Activated naive CD4-positive, alpha-beta T cell treated with anti-CD3 and anti-CD28 coated beads, Interleukin-2, amount 10 ng/mL, durations not matched to agents 7 days and 5 days (primary cell): Measurements from ENCODE around the gene RPS26.

ENCODE experiments used
- CTCF ChIA-PET: fragments of 350-600 bp; sonication (Branson Sonifier 250); formaldehyde crosslinking; loops from one replicate; lab custom pipeline; 2021; ENCODE audit warnings: antibody characterized with exemption; lab: Charles Lee
- DNase-seq: peaks from one replicate; pipeline ENCODE4 v3.0.0-alpha.2; 2020
- H3K27ac Mint-ChIP-seq: one replicate; pipeline ENCODE4 v1.8.0; 2021; ENCODE audit warnings: mild to moderate bottlenecking, moderate library complexity, mixed read lengths
- H3K27me3 Mint-ChIP-seq: one replicate; pipeline ENCODE4 v1.8.0; 2021; ENCODE audit warnings: mild to moderate bottlenecking, mixed read lengths
- H3K36me3 Mint-ChIP-seq: one replicate; pipeline ENCODE4 v1.8.0; 2021; ENCODE audit warnings: mixed read lengths
- H3K4me1 Mint-ChIP-seq: one replicate; pipeline ENCODE4 v1.8.0; 2021; ENCODE audit warnings: mixed read lengths
- H3K4me3 Mint-ChIP-seq: one replicate; pipeline ENCODE4 v1.8.0; 2021; ENCODE audit warnings: mild to moderate bottlenecking, moderate library complexity, mixed read lengths
- H3K9me3 Mint-ChIP-seq: one replicate; pipeline ENCODE4 v1.8.0; 2021; ENCODE audit warnings: mixed read lengths

The RPS26 gene

DNA sequence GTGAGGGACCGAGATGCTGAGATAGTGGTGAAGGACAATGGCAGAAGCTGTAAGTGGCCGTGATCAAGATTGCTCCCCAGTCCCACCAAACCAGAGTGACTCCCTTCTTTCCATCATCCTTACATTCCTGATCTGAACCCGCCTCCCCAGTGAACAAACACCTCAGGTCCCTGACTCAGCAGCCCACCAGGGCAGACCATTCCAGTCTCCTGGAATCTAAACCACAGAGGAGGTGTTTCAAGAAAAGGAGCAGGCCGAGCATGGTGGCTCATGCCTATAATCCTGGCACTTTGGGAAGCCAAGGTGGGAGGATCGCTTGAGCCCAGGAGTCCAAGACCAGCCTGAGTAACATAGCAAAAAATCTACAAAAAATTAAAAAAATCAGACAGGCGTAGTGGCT is 44.9 kb downstream of the RPS26 start:
- no peak overlapping the region for H3K27ac Mint-ChIP-seq
- H3K4me1 Mint-ChIP-seq, result peaks cover 4% of the 10 kb centered on the region
- H3K9me3 Mint-ChIP-seq, result no peaks in the 10 kb centered on the region
- CTCF ChIA-PET, result interaction anchor here (2.0 to 6.6 kb wide), 3 partner anchors 15 to 31 kb away, joined by 6 to 64 read pairs (median 10); partner anchors contain the start of genes PA2G4, RPL41 and ZC3H10
- H3K4me3 Mint-ChIP-seq, result no peak overlapping the region
- no peak for DNase-seq
- H3K36me3 Mint-ChIP-seq, result no peaks in the 10 kb centered on the region
- peaks cover 70% of the 10 kb centered on the region for H3K27me3 Mint-ChIP-seq

- Mint-ChIP-seq H3K36me3 (no peaks in the 10 kb centered on the region), H3K4me1 (peaks cover 2% of the 10 kb centered on the region), H3K9me3 (no peaks in the 10 kb centered on the region), H3K27ac (no peak overlapping the region), H3K4me3 (no peak overlapping the region), H3K27me3 (peaks cover 67% of the 10 kb centered on the region)
- DNase-seq, result no peak
- CTCF ChIA-PET, result no interaction called here
Measured at GRCh38 chr12:56087220-56087619, 45.5 kb downstream of the RPS26 start.
